Loucy (cell line): ENCODE data around the gene TPP2.

Experiments
- H2AFZ ChIP-seq: fragments of 200-600 bp; sonication (generic); 2 replicates; pipeline ENCODE4 v1.6.0; 2016; ENCODE audit warnings: antibody characterized with exemption, mild to moderate bottlenecking, low read length, moderate library complexity
- H3F3A ChIP-seq: fragments of 200-600 bp; 2 replicates; pipeline ENCODE4 v1.6.0; 2016; ENCODE audit warnings: antibody characterized with exemption, low read depth, mild to moderate bottlenecking
- H3K27me3 ChIP-seq: fragments of 200-600 bp; sonication (generic); 2 replicates; pipeline ENCODE4 v1.6.1; 2014; ENCODE audit warnings: low read length, mild to moderate bottlenecking; ENCODE audit not compliant: insufficient read depth, poor library complexity, severe bottlenecking
- H3K36me3 ChIP-seq: fragments of 200-600 bp; sonication (generic); 2 replicates; pipeline ENCODE4 v1.6.1; 2016; ENCODE audit warnings: low read length; ENCODE audit not compliant: insufficient read depth
- H3K4me1 ChIP-seq: fragments of 200-600 bp; sonication (generic); 2 replicates; pipeline ENCODE4 v1.5.1; 2014; ENCODE audit warnings: low read length, mild to moderate bottlenecking; ENCODE audit not compliant: insufficient read depth, poor library complexity, severe bottlenecking
- H3K4me2 ChIP-seq: fragments of 200-600 bp; sonication (generic); 2 replicates; pipeline ENCODE4 v1.6.0; 2014; ENCODE audit warnings: antibody characterized with exemption, low read length, low read depth, mild to moderate bottlenecking; ENCODE audit not compliant: poor library complexity, severe bottlenecking
- H3K4me3 ChIP-seq: fragments of 200-600 bp; sonication (generic); 2 replicates; pipeline ENCODE4 v1.5.1; 2014; ENCODE audit warnings: low read length, mild to moderate bottlenecking, mixed read lengths; ENCODE audit not compliant: poor library complexity, severe bottlenecking
- H3K79me2 ChIP-seq: fragments of 200-600 bp; sonication (generic); 2 replicates; pipeline ENCODE4 v1.6.1; 2014; ENCODE audit warnings: low read length; ENCODE audit not compliant: insufficient read depth
- H3K9ac ChIP-seq: fragments of 200-600 bp; sonication (generic); 2 replicates; pipeline ENCODE4 v1.6.0; 2014; ENCODE audit warnings: mild to moderate bottlenecking, low read depth, low read length, moderate library complexity; ENCODE audit not compliant: poor library complexity, severe bottlenecking
- H3K9me2 ChIP-seq: fragments of 200-600 bp; sonication (generic); replicated peaks from 2 replicates; pipeline ENCODE4 v1.6.1; 2016; ENCODE audit warnings: low read depth, low read length, mixed read lengths
- H3K9me3 ChIP-seq: fragments of 200-600 bp; sonication (generic); 2 replicates; pipeline ENCODE4 v1.6.1; 2014; ENCODE audit warnings: mild to moderate bottlenecking, antibody characterized with exemption, low read length, low read depth; ENCODE audit not compliant: insufficient read depth
- H4K20me1 ChIP-seq: fragments of 200-600 bp; sonication (generic); 2 replicates; pipeline ENCODE4 v1.6.0; 2014; ENCODE audit warnings: antibody characterized with exemption, low read length, mild to moderate bottlenecking; ENCODE audit not compliant: insufficient read depth, poor library complexity, severe bottlenecking
- EZH2phosphoT487 ChIP-seq: fragments of 200-600 bp; IDR thresholded peaks from 2 replicates; pipeline ENCODE4 v1.6.1; 2018; ENCODE audit warnings: antibody characterized with exemption, mild to moderate bottlenecking, moderate library complexity, borderline replicate concordance
- TF ChIP-seq, protein P1 (sequence below): fragments of 200-600 bp; sonication (generic); conservative IDR thresholded peaks from 2 replicates; pipeline ENCODE4 v1.5.1; 2014; ENCODE audit warnings: mild to moderate bottlenecking, antibody characterized with exemption, low read length

TPP2 gene

DNA sequence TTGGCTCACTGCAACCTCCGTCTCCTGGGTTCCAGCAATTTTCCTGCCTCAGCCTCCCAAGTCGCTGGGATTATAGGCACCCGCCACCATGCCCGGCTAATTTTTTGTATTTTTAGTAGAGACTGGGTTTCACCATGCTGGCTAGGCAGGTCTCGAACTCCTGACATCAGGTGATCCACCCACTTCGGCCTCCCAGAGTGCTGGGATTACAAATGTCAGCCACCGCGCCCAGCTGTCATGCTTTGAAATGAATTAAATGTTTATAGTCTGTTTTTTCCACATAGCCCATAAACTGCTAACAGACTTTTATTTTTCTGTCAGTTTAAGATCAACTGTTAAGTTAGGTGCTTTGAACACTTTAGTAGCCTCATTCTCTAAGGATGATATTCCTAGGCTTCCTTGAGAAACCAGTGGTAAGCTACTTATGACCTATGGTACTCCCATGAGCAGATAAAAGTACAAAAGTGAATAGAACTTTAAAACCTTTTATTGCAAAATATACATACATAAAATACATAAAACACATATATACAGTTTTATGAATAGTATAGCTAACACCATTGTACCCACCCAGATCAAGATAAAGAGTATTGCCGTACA lies 13.6 kb downstream of the TPP2 start:
- H4K20me1 ChIP-seq = peaks cover 88% of the 10 kb centered on the region
- H3F3A ChIP-seq = no peaks in the 10 kb centered on the region
- H3K9me3 ChIP-seq = no peaks in the 10 kb centered on the region
- H3K4me3 ChIP-seq = no peak overlapping the region
- no peak overlapping the region for H3K9ac ChIP-seq
- H2AFZ ChIP-seq = no peak overlapping the region
- peaks cover 7% of the 10 kb centered on the region for H3K4me1 ChIP-seq
- H3K36me3 ChIP-seq = peaks cover 91% of the 10 kb centered on the region
- no peaks in the 10 kb centered on the region for H3K9me2 ChIP-seq
- H3K4me2 ChIP-seq = no peak overlapping the region
- H3K27me3 ChIP-seq = no peaks in the 10 kb centered on the region
- H3K79me2 ChIP-seq = peaks cover 85% of the 10 kb centered on the region
- TF ChIP-seq, protein P1, sequence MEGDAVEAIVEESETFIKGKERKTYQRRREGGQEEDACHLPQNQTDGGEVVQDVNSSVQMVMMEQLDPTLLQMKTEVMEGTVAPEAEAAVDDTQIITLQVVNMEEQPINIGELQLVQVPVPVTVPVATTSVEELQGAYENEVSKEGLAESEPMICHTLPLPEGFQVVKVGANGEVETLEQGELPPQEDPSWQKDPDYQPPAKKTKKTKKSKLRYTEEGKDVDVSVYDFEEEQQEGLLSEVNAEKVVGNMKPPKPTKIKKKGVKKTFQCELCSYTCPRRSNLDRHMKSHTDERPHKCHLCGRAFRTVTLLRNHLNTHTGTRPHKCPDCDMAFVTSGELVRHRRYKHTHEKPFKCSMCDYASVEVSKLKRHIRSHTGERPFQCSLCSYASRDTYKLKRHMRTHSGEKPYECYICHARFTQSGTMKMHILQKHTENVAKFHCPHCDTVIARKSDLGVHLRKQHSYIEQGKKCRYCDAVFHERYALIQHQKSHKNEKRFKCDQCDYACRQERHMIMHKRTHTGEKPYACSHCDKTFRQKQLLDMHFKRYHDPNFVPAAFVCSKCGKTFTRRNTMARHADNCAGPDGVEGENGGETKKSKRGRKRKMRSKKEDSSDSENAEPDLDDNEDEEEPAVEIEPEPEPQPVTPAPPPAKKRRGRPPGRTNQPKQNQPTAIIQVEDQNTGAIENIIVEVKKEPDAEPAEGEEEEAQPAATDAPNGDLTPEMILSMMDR = no peak
- TF ChIP-seq EZH2phosphoT487 = no peak

DNA sequence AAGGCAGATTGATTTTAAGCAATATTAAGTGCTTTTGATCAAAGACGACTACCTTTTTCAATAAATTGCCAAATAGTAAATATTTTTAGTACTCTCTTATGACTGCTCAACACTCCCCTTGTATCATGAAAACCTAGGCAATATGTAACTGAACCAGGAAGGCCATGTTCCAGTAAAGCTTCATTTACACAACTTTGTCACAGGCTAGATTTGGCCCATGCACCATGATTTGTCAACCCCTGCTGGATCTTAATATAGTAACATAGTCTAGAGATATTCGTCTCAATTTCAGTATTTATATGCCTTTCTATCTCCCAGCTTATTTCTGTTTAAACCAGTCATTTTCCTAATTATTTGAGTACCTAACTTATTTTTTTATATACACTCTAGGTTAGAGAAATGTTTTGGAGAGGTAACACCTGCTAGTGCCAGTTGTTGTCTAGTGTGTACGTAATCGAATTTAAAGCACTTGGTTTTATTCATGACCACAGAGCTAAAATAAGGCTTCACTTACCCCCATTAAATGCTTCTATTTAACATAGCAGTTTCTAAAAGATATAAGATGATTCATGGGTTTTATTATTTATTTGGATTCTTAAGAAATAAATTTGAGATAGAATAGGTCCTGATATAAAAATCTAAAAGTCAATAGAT lies 21.0 kb downstream of the TPP2 start:
- Histone ChIP-seq H3K4me3 (no peak overlapping the region), H3K79me2 (peaks cover 18% of the 10 kb centered on the region), H4K20me1 (peaks cover 26% of the 10 kb centered on the region), H3K27me3 (no peaks in the 10 kb centered on the region), H3K36me3 (peaks cover 95% of the 10 kb centered on the region), H3F3A (no peaks in the 10 kb centered on the region), H3K9me2 (no peaks in the 10 kb centered on the region), H3K4me1 (no peaks in the 10 kb centered on the region), H3K9ac (no peak overlapping the region), H3K4me2 (no peak overlapping the region), H2AFZ (no peak overlapping the region), H3K9me3 (no peaks in the 10 kb centered on the region)
- no peak for TF ChIP-seq EZH2phosphoT487
- TF ChIP-seq, protein P1 = no peak

DNA sequence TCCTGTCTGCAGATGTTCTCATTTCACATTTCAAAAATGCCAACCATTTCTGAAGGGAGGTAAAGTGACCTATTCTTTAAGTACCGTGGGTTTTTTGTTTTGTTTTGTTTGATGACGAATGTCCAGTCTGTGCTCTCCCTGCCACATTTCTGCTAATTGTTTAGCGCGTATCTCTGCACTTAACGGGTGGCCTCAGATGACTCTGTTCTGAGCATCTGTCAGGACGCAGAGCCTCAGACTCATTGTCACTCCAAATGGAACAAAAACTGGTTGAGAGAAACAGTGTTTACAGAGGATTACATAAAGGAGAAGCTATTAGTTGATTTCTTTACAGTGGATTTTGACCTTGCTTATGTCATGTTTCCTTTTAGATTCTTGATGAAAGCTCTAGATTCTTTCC lies 23.7 kb downstream of the TPP2 start:
- peaks cover 6% of the 10 kb centered on the region for H4K20me1 ChIP-seq
- H2AFZ ChIP-seq = no peak overlapping the region
- H3K9me2 ChIP-seq = no peaks in the 10 kb centered on the region
- H3K4me2 ChIP-seq = no peak overlapping the region
- H3K9ac ChIP-seq = no peak overlapping the region
- no peaks in the 10 kb centered on the region for H3F3A ChIP-seq
- H3K4me3 ChIP-seq = no peak overlapping the region
- H3K9me3 ChIP-seq = no peaks in the 10 kb centered on the region
- H3K79me2 ChIP-seq = no peaks in the 10 kb centered on the region
- H3K27me3 ChIP-seq = peaks cover 4% of the 10 kb centered on the region
- no peak for TF ChIP-seq EZH2phosphoT487
- TF ChIP-seq, protein P1 = no peak
- peaks cover 90% of the 10 kb centered on the region for H3K36me3 ChIP-seq
- H3K4me1 ChIP-seq = no peaks in the 10 kb centered on the region
